Calu3 (cell line): ENCODE results near the gene WFIKKN1. TPM values are rescaled to one million over a fixed set of nuclear protein-coding genes. Genes with fewer than 3 reads are reported as not detected.

ENCODE experiments used
- BruUV-seq: library from RNA; stranded (reverse); fragments of 400-500 nt; replicated peaks from 2 replicates; lab custom pipeline; 2021; lab: Mats Ljungman, UMichigan
- CTCF ChIA-PET: fragments of 300-600 bp; sonication (Branson Sonifier 250); formaldehyde crosslinking; loops from one replicate; lab custom pipeline; 2022; ENCODE audit warnings: antibody characterized with exemption; lab: Charles Lee
- DNase-seq: peaks from one replicate; pipeline ENCODE4 v3.0.0; 2022
- H3K27ac Mint-ChIP-seq: one replicate; pipeline ENCODE4 v1.8.0; 2022; ENCODE audit warnings: mixed read lengths; ENCODE audit not compliant: unreplicated experiment
- H3K27me3 Mint-ChIP-seq: one replicate; pipeline ENCODE4 v1.8.0; 2022; ENCODE audit warnings: mixed read lengths; ENCODE audit not compliant: unreplicated experiment
- H3K36me3 Mint-ChIP-seq: one replicate; pipeline ENCODE4 v1.8.0; 2022; ENCODE audit warnings: mild to moderate bottlenecking, moderate library complexity, mixed read lengths; ENCODE audit not compliant: insufficient read depth, unreplicated experiment
- H3K4me1 Mint-ChIP-seq: one replicate; pipeline ENCODE4 v1.8.0; 2022; ENCODE audit warnings: mild to moderate bottlenecking, low read depth, mixed read lengths; ENCODE audit not compliant: unreplicated experiment
- H3K4me3 Mint-ChIP-seq: one replicate; pipeline ENCODE4 v1.8.0; 2022; ENCODE audit warnings: mild to moderate bottlenecking, low read depth, moderate library complexity, mixed read lengths; ENCODE audit not compliant: unreplicated experiment
- H3K9me3 Mint-ChIP-seq: one replicate; pipeline ENCODE4 v1.8.0; 2022; ENCODE audit warnings: low read depth, mixed read lengths; ENCODE audit not compliant: unreplicated experiment
- intact Hi-C: fragments of 100-400 bp; cut with micrococcal nuclease; formaldehyde crosslinking; loops from one replicate; pipeline ENCODE4 v1.10.0; 2022; ENCODE audit not compliant: unreplicated experiment
- total RNA-seq: library from RNA; stranded (reverse); gene quantifications from 2 replicates; pipeline ENCODE4 v1.2.3, GENCODE V29; 2022
- TF ChIP-seq, protein P1 (sequence below): fragments of 200-600 bp; IDR thresholded peaks from one replicate; pipeline ENCODE4 v1.8.0; 2022; ENCODE audit warnings: antibody characterized with exemption; ENCODE audit not compliant: unreplicated experiment

WFIKKN1 gene
- total RNA-seq, 1 experiment from 2014 or later: 0.90 TPM

DNA sequence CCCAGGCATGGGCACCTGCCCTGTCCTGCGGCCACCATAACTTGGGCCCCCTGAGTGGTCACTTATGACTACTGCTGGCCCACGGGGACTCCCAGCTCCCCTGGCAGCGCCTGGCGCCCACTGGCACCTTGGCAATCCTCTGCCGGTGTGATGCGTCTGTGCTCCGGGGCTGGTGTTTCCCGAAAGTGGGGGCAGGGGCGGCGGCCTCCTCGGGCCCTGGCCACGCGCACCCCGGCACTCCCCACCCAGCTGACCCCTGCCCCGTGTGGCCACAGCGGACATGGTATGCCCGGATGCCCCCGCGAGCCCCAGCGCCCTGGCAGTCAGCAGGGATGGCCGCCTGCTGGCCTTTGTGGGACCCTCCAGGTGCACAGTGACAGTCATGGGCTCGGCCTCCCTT is 26.7 kb downstream of the WFIKKN1 start:
- no peaks in the 10 kb centered on the region for H3K27me3 Mint-ChIP-seq
- TF ChIP-seq, protein P1, sequence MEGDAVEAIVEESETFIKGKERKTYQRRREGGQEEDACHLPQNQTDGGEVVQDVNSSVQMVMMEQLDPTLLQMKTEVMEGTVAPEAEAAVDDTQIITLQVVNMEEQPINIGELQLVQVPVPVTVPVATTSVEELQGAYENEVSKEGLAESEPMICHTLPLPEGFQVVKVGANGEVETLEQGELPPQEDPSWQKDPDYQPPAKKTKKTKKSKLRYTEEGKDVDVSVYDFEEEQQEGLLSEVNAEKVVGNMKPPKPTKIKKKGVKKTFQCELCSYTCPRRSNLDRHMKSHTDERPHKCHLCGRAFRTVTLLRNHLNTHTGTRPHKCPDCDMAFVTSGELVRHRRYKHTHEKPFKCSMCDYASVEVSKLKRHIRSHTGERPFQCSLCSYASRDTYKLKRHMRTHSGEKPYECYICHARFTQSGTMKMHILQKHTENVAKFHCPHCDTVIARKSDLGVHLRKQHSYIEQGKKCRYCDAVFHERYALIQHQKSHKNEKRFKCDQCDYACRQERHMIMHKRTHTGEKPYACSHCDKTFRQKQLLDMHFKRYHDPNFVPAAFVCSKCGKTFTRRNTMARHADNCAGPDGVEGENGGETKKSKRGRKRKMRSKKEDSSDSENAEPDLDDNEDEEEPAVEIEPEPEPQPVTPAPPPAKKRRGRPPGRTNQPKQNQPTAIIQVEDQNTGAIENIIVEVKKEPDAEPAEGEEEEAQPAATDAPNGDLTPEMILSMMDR: no peak
- H3K4me3 Mint-ChIP-seq: no peak overlapping the region
- H3K9me3 Mint-ChIP-seq: no peaks in the 10 kb centered on the region
- intact Hi-C loops: no loop called here
- H3K4me1 Mint-ChIP-seq: no peaks in the 10 kb centered on the region
- no TSS peak for BruUV-seq
- DNase-seq: no peak
- H3K36me3 Mint-ChIP-seq: peaks cover 46% of the 10 kb centered on the region
- CTCF ChIA-PET: no interaction called here
- H3K27ac Mint-ChIP-seq: no peak overlapping the region

DNA sequence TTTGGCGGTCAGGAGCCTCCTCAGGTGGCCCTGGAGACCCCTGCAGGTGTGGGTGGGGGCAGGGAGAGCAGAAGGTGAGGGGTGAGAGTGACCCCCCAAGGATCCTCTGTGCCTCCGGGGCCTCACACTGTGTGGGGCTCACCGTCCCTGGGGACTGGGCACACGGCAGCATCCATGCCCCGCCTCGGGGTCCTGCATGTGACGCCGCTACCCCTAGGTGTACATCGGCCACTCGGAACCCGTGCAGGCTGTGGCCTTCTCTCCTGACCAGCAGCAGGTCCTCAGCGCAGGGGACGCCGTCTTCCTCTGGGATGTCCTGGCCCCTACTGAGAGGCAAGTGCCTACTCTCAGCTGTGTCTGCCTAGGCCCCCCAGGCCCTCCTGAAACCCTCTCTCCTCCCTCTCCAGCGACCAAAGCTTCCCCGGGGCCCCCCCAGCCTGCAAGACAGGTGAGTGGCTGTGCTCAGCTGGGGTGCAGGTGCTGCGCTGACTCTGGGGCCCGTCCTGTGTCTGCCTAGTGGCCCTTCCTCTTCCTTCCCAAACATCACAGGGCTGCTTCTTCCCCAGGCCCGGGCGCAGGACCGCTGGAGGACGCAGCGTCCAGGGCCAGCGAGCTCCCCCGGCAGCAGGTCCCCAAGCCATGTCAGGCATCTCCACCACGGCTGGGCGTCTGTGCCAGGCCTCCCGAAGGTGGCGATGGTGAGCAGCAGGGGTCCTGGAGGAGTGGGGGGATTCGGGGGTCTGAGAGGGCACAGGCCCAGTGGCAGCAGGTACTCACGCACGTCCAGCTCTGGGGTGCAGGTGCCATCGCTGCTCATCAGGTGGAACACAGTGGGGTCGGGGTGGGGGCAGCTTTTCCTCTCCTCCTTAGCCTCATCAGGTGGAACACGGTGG is 28.1 kb downstream of the WFIKKN1 start:
- no TSS peak for BruUV-seq
- CTCF ChIA-PET: no interaction called here
- no peak for DNase-seq

DNA sequence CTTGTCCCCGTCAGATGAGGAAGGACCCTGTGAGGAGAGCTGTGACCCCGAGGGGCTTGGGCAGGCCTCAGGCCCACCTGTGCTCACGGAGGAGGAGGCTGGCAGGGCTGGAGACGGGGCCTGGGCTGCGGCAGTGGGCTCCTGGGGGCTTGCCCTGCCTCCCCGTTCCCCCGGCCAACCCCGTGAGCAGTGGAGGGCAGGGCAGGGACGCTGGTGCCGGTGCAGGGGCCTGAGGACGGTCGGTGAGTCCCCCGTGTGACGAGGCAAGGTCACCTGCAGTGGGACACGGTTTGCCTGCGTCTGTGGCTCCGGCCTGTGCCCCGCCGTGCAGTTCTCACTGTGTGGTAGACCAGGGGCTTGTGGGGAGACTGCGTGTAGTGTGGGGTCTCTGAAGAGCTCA is 28.8 kb downstream of the WFIKKN1 start:
- CTCF ChIA-PET: no interaction called here
- BruUV-seq: no TSS peak
- TF ChIP-seq, protein P1: no peak
- no peaks in the 10 kb centered on the region for H3K27me3 Mint-ChIP-seq
- no peaks in the 10 kb centered on the region for H3K4me1 Mint-ChIP-seq
- H3K27ac Mint-ChIP-seq: no peak overlapping the region
- no peak for DNase-seq
- peaks cover 35% of the 10 kb centered on the region for H3K36me3 Mint-ChIP-seq
- H3K4me3 Mint-ChIP-seq: no peak overlapping the region
- intact Hi-C loops: no loop called here
- H3K9me3 Mint-ChIP-seq: no peaks in the 10 kb centered on the region

More for the DNA sequence above, 28.1 kb downstream of the WFIKKN1 start:
- Mint-ChIP-seq H3K9me3 (no peaks in the 10 kb centered on the region), H3K27ac (no peak overlapping the region), H3K4me1 (no peaks in the 10 kb centered on the region), H3K27me3 (no peaks in the 10 kb centered on the region), H3K4me3 (no peak overlapping the region), H3K36me3 (peaks cover 42% of the 10 kb centered on the region)
- intact Hi-C loops: no loop called here
- TF ChIP-seq, protein P1: no peak

DNA sequence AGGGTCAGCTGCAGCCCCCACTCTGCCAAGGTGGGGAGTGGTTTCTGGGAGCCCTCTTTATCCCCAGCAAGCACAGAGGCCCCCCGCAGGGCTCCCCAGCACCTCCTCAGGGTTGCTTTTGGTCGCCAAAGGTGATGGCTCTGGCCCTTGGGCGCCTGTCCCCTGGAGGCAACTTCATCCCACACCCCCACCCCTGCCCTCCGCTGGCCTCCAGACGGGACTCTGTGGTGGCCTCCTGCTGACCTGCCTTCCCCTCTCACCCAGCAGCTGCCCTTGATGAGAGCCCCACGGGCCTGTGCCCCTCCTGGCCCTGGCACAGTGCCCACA is 29.3 kb downstream of the WFIKKN1 start:
- TF ChIP-seq, protein P1: no peak
- CTCF ChIA-PET: no interaction called here
- no peak for DNase-seq
- Mint-ChIP-seq H3K4me3 (no peak overlapping the region), H3K27ac (no peak overlapping the region), H3K27me3 (no peaks in the 10 kb centered on the region), H3K36me3 (peaks cover 32% of the 10 kb centered on the region), H3K4me1 (no peaks in the 10 kb centered on the region), H3K9me3 (no peaks in the 10 kb centered on the region)
- intact Hi-C loops: no loop called here
- BruUV-seq: no TSS peak
